Peyer's patch (tissue), 4 donors: ENCODE results near the gene VRK3.

Experiments used
- CTCF ChIP-seq, 6 experiments: fragments of 450-650 bp in 4 of 6; fragments of 200-600 bp in 2 of 6; sonication (generic) in 1 of 6; IDR thresholded peaks; one replicate each; pipeline ENCODE4 v1.5.1; 2017 to 2019; ENCODE audit warnings: antibody characterized with exemption in 6 of 6, mild to moderate bottlenecking in 3 of 6, moderate library complexity in 1 of 6
- POLR2A ChIP-seq, 2 donors: fragments of 450-650 bp; IDR thresholded peaks; one replicate each; pipeline ENCODE4 v1.5.1; 2017; ENCODE audit warnings: antibody characterized with exemption in 2 of 2, mild to moderate bottlenecking in 2 of 2, moderate library complexity in 2 of 2

GRCh38 chr19:49950590-49950948 is 74.6 kb downstream of the VRK3 start:
- TF ChIP-seq CTCF (IDR thresholded peaks at IDR 0.05) (no peak), POLR2A (IDR thresholded peaks at IDR 0.05) (no peak)
